ENCODE data around the gene NDST4. TPM values are rescaled to one million over a fixed set of nuclear protein-coding genes. Genes with fewer than 3 reads are reported as not detected.

The NDST4 gene
- total RNA-seq, 1 donor from 2014 or later = not detected

GRCh38 chr4:114783215-114783595, 330.2 kb downstream of the NDST4 start:
- H3K4me3 ChIP-seq = no peak overlapping the region
- H3K27me3 ChIP-seq (ENCODE audit: low read depth) = no peaks in the 10 kb centered on the region
- intact Hi-C loops (cut with DNase I) = no loop called here
- no peak for ATAC-seq
- TF ChIP-seq CTCF (IDR thresholded peaks at IDR 0.05) = no peak
- H3K27ac ChIP-seq = no peak overlapping the region
- no peaks in the 10 kb centered on the region for H3K4me1 ChIP-seq
- H3K36me3 ChIP-seq = no peaks in the 10 kb centered on the region
- H3K9me3 ChIP-seq = no peaks in the 10 kb centered on the region
- no peak for DNase-seq

GRCh38 chr4:114782415-114783214, 330.8 kb downstream of the NDST4 start:
- no peak for TF ChIP-seq CTCF (IDR thresholded peaks at IDR 0.05)
- ATAC-seq (no peak), DNase-seq (no peak)
- H3K4me1 ChIP-seq = no peaks in the 10 kb centered on the region
- H3K4me3 ChIP-seq = no peak overlapping the region
- H3K36me3 ChIP-seq = no peaks in the 10 kb centered on the region
- H3K27me3 ChIP-seq (ENCODE audit: low read depth) = no peaks in the 10 kb centered on the region
- no peak overlapping the region for H3K27ac ChIP-seq
- intact Hi-C loops (cut with DNase I) = no loop called here
- no peaks in the 10 kb centered on the region for H3K9me3 ChIP-seq

GRCh38 chr4:114780205-114780604, 333.2 kb downstream of the NDST4 start:
- no peak for ATAC-seq

More at GRCh38 chr4:114780205-114780604, 333.2 kb downstream of the NDST4 start:
- Histone ChIP-seq H3K4me3 (no peak overlapping the region), H3K4me1 (no peaks in the 10 kb centered on the region), H3K9me3 (no peaks in the 10 kb centered on the region), H3K27me3 (ENCODE audit: low read depth) (no peaks in the 10 kb centered on the region), H3K36me3 (no peaks in the 10 kb centered on the region), H3K27ac (no peak overlapping the region)
- intact Hi-C loops (cut with DNase I) = no loop called here
- no peak for DNase-seq
- TF ChIP-seq CTCF (IDR thresholded peaks at IDR 0.05) = no peak

All from lower lobe of right lung (tissue), 2 donors.